Activated CD4-positive, alpha-beta T cell treated with anti-CD3 and anti-CD28 coated beads for 36 hours (primary cell): Measurements from ENCODE around the gene FGF1. TPM values are rescaled to one million over a fixed set of nuclear protein-coding genes. Genes with fewer than 3 reads are reported as not detected.

Experiments
- ATAC-seq: fragments of 200-7000 bp; cut with Tn5 transposase; one replicate; pipeline ENCODE4 v1.10.0; 2021; ENCODE audit warnings: mild to moderate bottlenecking, moderate library complexity
- CTCF ChIA-PET: fragments of 350-600 bp; sonication (Branson Sonifier 250); formaldehyde crosslinking; loops from one replicate; lab custom pipeline; 2021; ENCODE audit warnings: antibody characterized with exemption; lab: Charles Lee
- POLR2A ChIA-PET: fragments of 350-600 bp; sonication (Branson Sonifier 250); formaldehyde crosslinking; loops from one replicate; lab custom pipeline; 2021; ENCODE audit warnings: antibody characterized with exemption, inconsistent platforms; lab: Charles Lee
- DNase-seq: peaks from one replicate; pipeline ENCODE4 v3.0.0-alpha.2; 2020
- H3K27ac Mint-ChIP-seq: one replicate; pipeline ENCODE4 v1.8.0; 2021; ENCODE audit warnings: mixed read lengths
- H3K27me3 Mint-ChIP-seq: one replicate; pipeline ENCODE4 v1.8.0; 2021; ENCODE audit warnings: mixed read lengths
- H3K36me3 Mint-ChIP-seq: one replicate; pipeline ENCODE4 v1.8.0; 2021; ENCODE audit warnings: low read depth, mixed read lengths
- H3K4me1 Mint-ChIP-seq: one replicate; pipeline ENCODE4 v1.8.0; 2021; ENCODE audit warnings: mixed read lengths
- H3K4me3 Mint-ChIP-seq: one replicate; pipeline ENCODE4 v1.8.0; 2021; ENCODE audit warnings: mild to moderate bottlenecking, moderate library complexity, mixed read lengths
- H3K9me3 Mint-ChIP-seq: one replicate; pipeline ENCODE4 v1.8.0; 2021; ENCODE audit warnings: low read depth, mixed read lengths
- intact Hi-C, 2 experiments: fragments of 100-400 bp; cut with DNase I in 1 of 2; cut with micrococcal nuclease in 1 of 2; formaldehyde crosslinking; loops; one replicate each; pipeline versions ENCODE4 v1.14.2 to v1.15.1; 2022 to 2024; cut with DNase I, micrococcal nuclease
- total RNA-seq, 2 experiments: library from RNA; stranded (reverse); gene quantifications; one replicate each; pipeline ENCODE4 v1.2.3, GENCODE V29; 2021

FGF1 gene
- total RNA-seq, 2 experiments from 2014 or later: not detected

GRCh38 chr5:142612494-142613270 lies 73.2 kb downstream of the FGF1 start:
- Mint-ChIP-seq H3K36me3 (no peaks in the 10 kb centered on the region), H3K4me1 (peaks cover 9% of the 10 kb centered on the region), H3K4me3 (no peak overlapping the region), H3K9me3 (no peaks in the 10 kb centered on the region), H3K27ac (no peak overlapping the region), H3K27me3 (peaks cover 16% of the 10 kb centered on the region)
- intact Hi-C loops: loop anchor here (5.0 kb wide), 2 partner anchors 270 to 275 kb away; no protein-coding TSS in a partner anchor
- no peak for ATAC-seq
- no peak for DNase-seq
- ChIA-PET POLR2A (no interaction called here), CTCF (interaction anchor here (1.0 to 3.3 kb wide), 9 partner anchors 13 to 276 kb away, joined by 3 to 16 read pairs (median 3); no protein-coding TSS in a partner anchor)

GRCh38 chr5:142611154-142611553 lies 74.7 kb downstream of the FGF1 start:
- POLR2A ChIA-PET: no interaction called here
- Mint-ChIP-seq H3K27me3 (peaks cover 12% of the 10 kb centered on the region), H3K36me3 (no peaks in the 10 kb centered on the region), H3K4me3 (no peak overlapping the region), H3K9me3 (no peaks in the 10 kb centered on the region), H3K4me1 (no peaks in the 10 kb centered on the region), H3K27ac (no peak overlapping the region)
- CTCF ChIA-PET: interaction anchor here (0.7 to 3.3 kb wide), 12 partner anchors 13 to 425 kb away, joined by 3 to 22 read pairs (median 4); no protein-coding TSS in a partner anchor
- DNase-seq (peak; percentile 85), ATAC-seq (peak; percentile 97)
- intact Hi-C loops: loop anchor here (1.0 to 5.0 kb wide), 4 partner anchors 44 to 276 kb away; no protein-coding TSS in a partner anchor

- ChIA-PET CTCF (interaction anchor here (0.6 to 3.3 kb wide), 9 partner anchors 26 to 424 kb away, joined by 3 to 22 read pairs (median 4); no protein-coding TSS in a partner anchor), POLR2A (no interaction called here)
- Mint-ChIP-seq H3K4me3 (no peak overlapping the region), H3K27me3 (peaks cover 9% of the 10 kb centered on the region), H3K4me1 (no peaks in the 10 kb centered on the region), H3K9me3 (no peaks in the 10 kb centered on the region), H3K36me3 (no peaks in the 10 kb centered on the region), H3K27ac (no peak overlapping the region)
- DNase-seq (no peak), ATAC-seq (no peak)
- intact Hi-C loops: loop anchor here (1.0 to 5.0 kb wide), 4 partner anchors 45 to 277 kb away; no protein-coding TSS in a partner anchor
These were observed 75.5 kb downstream of the FGF1 start for GRCh38 chr5:142610176-142611001.

GRCh38 chr5:142609142-142609541 lies 76.7 kb downstream of the FGF1 start:
- no peak for DNase-seq
- CTCF ChIA-PET: interaction anchor here (2.8 kb wide), 1 partner anchor 90 kb away, joined by 22 read pairs; no protein-coding TSS in a partner anchor
- no peak overlapping the region for H3K4me3 Mint-ChIP-seq
- H3K27ac Mint-ChIP-seq: no peak overlapping the region
- no peaks in the 10 kb centered on the region for H3K4me1 Mint-ChIP-seq
- POLR2A ChIA-PET: no interaction called here
- no peaks in the 10 kb centered on the region for H3K9me3 Mint-ChIP-seq
- no peak for ATAC-seq
- intact Hi-C loops: no loop called here
- peaks cover 8% of the 10 kb centered on the region for H3K27me3 Mint-ChIP-seq
- H3K36me3 Mint-ChIP-seq: no peaks in the 10 kb centered on the region

- H3K27ac Mint-ChIP-seq: no peak overlapping the region
- no peaks in the 10 kb centered on the region for H3K9me3 Mint-ChIP-seq
- DNase-seq (no peak), ATAC-seq (no peak)
- no peak overlapping the region for H3K4me3 Mint-ChIP-seq
- intact Hi-C loops: no loop called here
- CTCF ChIA-PET: interaction anchor here (2.2 to 3.0 kb wide), 2 partner anchors 48 to 91 kb away, joined by 7 to 13 read pairs; no protein-coding TSS in a partner anchor
- no peaks in the 10 kb centered on the region for H3K4me1 Mint-ChIP-seq
- H3K36me3 Mint-ChIP-seq: no peaks in the 10 kb centered on the region
- POLR2A ChIA-PET: no interaction called here
- peaks cover 8% of the 10 kb centered on the region for H3K27me3 Mint-ChIP-seq
These were observed 77.8 kb downstream of the FGF1 start for GRCh38 chr5:142608081-142608480.

- Mint-ChIP-seq H3K4me3 (no peak overlapping the region), H3K27me3 (peaks cover 5% of the 10 kb centered on the region), H3K4me1 (no peaks in the 10 kb centered on the region), H3K9me3 (no peaks in the 10 kb centered on the region), H3K27ac (no peak overlapping the region), H3K36me3 (no peaks in the 10 kb centered on the region)
- intact Hi-C loops: no loop called here
- POLR2A ChIA-PET: no interaction called here
- DNase-seq (no peak), ATAC-seq (no peak)
- CTCF ChIA-PET: interaction anchor here (0.9 to 3.0 kb wide), 5 partner anchors 21 to 107 kb away, joined by 3 to 13 read pairs (median 3); no protein-coding TSS in a partner anchor
These were observed 80.3 kb downstream of the FGF1 start for GRCh38 chr5:142605611-142606010.

- Mint-ChIP-seq H3K4me1 (peaks cover 5% of the 10 kb centered on the region), H3K27ac (no peak overlapping the region), H3K36me3 (no peaks in the 10 kb centered on the region), H3K9me3 (no peaks in the 10 kb centered on the region), H3K4me3 (no peak overlapping the region), H3K27me3 (peaks cover 7% of the 10 kb centered on the region)
- DNase-seq (no peak), ATAC-seq (no peak)
- CTCF ChIA-PET: interaction anchor here (0.5 to 1.6 kb wide), 4 partner anchors 12 to 696 kb away, joined by 3 to 4 read pairs (median 3); no protein-coding TSS in a partner anchor
- POLR2A ChIA-PET: interaction anchor here (0.7 kb wide), 1 partner anchor 50 kb away, joined by 3 read pairs; no protein-coding TSS in a partner anchor
- intact Hi-C loops: no loop called here
These were observed 83.1 kb downstream of the FGF1 start for GRCh38 chr5:142602720-142603245.

- Mint-ChIP-seq H3K27me3 (peaks cover 7% of the 10 kb centered on the region), H3K27ac (no peak overlapping the region), H3K36me3 (no peaks in the 10 kb centered on the region), H3K4me1 (peaks cover 8% of the 10 kb centered on the region), H3K4me3 (no peak overlapping the region), H3K9me3 (no peaks in the 10 kb centered on the region)
- peak; percentile 23 for DNase-seq
- no peak for ATAC-seq
- ChIA-PET CTCF (no interaction called here), POLR2A (no interaction called here)
- intact Hi-C loops: no loop called here
These were observed 84.5 kb downstream of the FGF1 start for GRCh38 chr5:142601432-142601831.

GRCh38 chr5:142600611-142601358 lies 85.1 kb downstream of the FGF1 start:
- H3K27ac Mint-ChIP-seq: no peak overlapping the region
- DNase-seq: no peak
- H3K36me3 Mint-ChIP-seq: no peaks in the 10 kb centered on the region
- peaks cover 7% of the 10 kb centered on the region for H3K27me3 Mint-ChIP-seq
- ChIA-PET POLR2A (no interaction called here), CTCF (interaction anchor here (0.6 to 0.9 kb wide), 2 partner anchors 112 to 1309 kb away, joined by 3 read pairs; no protein-coding TSS in a partner anchor)
- intact Hi-C loops: no loop called here
- peaks cover 8% of the 10 kb centered on the region for H3K4me1 Mint-ChIP-seq
- ATAC-seq: no peak
- H3K4me3 Mint-ChIP-seq: no peak overlapping the region
- no peaks in the 10 kb centered on the region for H3K9me3 Mint-ChIP-seq

- ATAC-seq: no peak
- ChIA-PET POLR2A (no interaction called here), CTCF (interaction anchor here (0.6 to 1.7 kb wide), 7 partner anchors 9 to 1310 kb away, joined by 3 to 11 read pairs (median 3); no protein-coding TSS in a partner anchor)
- H3K36me3 Mint-ChIP-seq: no peaks in the 10 kb centered on the region
- no peak for DNase-seq
- H3K4me3 Mint-ChIP-seq: no peak overlapping the region
- intact Hi-C loops: no loop called here
- H3K27ac Mint-ChIP-seq: no peak overlapping the region
- peaks cover 9% of the 10 kb centered on the region for H3K27me3 Mint-ChIP-seq
- H3K4me1 Mint-ChIP-seq: peaks cover 8% of the 10 kb centered on the region
- H3K9me3 Mint-ChIP-seq: no peaks in the 10 kb centered on the region
These were observed 85.8 kb downstream of the FGF1 start for GRCh38 chr5:142600092-142600491.
